GM19452 (cell line): ENCODE measurements around the gene PRPF38A.

ENCODE experiments used
- ATAC-seq: cut with Tn5 transposase; IDR thresholded peaks from one replicate; pipeline ENCODE4 v1.9.1; 2021; ENCODE audit not compliant: unreplicated experiment

The PRPF38A gene

DNA sequence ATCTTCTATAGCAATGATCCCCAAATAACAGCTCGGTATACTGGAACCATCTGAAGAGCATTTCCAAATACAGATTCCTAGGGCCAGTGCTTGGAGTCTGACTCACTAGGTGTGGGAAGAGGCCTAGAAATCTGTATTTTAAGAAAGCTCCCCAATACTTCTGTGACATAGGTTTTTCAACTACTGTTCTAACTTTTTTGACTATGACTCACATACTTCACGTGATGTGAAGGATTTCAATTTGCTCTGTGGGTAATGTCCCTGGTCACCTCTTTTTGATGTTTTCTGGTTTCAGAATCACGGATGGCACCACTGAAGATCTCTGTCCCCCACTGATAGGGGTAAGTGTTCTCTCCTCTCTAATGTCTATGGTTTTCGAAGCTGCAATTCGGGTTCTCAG, 11.2 kb upstream of the PRPF38A start:
- ATAC-seq = no peak

DNA sequence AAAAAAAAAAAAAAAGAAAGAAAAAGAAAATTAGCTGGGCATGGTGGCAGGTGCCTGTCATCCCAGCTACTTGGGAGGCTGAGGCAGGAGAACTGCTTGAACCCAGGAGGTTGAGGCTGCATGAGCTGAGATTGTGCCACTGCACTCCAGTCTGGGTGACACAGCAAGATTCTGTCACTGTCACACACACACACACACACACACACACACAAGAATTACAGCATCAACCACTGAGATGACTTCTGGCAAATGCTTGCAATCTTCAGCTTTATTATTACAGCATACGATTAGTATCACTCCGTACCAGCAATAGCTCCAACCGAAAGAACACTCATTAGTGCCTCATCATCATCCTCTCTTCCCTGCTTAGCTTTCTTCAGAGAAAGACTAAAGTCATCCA, 4.8 kb upstream of the PRPF38A start:
- ATAC-seq = no peak

DNA sequence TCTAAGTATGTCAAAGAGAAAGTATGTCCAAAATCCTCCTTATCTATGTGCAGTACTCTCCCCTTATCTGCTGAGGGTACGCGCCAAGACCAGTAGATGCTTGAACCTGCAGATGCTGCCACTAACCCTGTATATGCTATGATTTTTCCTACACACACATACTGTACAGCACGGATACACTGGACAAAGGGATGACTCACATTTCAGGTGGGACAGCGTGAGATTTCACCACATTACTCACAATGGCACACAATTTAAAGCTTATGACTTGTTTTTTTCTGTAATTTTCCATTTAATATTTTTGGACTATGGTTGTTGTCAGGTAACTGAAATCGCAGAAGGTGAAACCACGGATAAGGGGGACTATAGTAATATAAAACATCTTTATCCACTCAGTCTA, 4.3 kb upstream of the PRPF38A start:
- no peak for ATAC-seq

DNA sequence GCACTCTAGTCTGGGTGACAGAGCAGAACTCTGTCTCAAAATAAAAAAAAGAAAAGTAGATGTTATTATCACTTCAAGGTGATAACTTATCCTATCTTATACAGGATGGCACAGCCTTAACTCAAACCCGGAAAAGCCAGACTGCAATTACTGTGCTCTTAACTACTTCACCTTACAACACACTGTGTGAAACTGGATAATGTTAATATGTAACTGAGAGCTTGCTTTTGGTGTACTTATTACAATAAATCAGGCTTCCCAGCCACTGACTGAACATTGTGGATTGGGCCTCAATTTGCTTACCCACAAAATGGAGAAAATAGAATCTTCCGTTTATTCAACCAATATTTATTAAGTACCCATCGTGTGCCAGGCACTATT, 1.6 kb upstream of the PRPF38A start:
- ATAC-seq = no peak

DNA sequence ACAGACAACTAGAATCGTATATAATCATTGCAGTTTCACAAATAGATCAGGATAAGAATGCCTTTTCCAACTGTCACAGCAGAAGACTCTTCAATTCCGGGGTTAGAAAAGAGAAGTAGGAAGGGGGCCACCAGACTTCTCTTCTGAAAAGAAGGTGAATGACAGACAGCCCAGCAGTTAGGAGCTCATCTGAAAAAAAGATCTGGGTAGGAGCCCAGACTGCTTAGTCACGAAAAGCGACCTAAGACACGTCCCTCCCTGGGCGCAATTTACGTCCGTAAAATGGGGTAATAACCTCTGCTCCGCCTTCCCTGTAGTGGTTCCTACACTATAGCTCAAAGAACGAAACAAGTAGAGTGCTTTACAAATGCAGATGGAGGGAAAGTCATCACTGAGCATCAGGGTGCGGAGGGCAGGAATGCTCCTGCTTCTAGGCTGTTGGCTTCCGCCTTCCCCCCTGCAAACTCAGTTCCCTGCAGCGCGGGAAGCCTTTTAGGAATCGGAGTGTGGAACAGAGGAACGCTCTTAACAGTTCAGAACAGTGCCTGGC, 761 bp upstream of the PRPF38A start:
- ATAC-seq = peak; percentile 16

DNA sequence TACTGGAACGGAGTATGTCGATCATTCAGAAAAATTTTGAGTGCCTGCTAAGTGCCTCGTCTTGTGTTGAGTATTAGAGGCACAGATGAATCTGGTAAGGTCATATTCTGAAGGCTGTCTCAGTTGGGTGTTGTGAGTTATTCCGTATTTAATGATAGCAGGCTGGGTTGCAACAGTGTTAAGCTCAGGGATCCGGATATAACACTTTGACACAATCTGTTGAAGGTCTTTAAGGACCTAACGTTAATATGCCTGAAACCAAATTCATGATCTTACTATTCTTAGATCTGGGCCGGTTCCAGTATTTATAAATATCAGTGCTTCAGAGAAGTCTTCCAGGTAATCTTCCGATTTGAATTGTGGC, 555 bp downstream of the PRPF38A start:
- no peak for ATAC-seq

DNA sequence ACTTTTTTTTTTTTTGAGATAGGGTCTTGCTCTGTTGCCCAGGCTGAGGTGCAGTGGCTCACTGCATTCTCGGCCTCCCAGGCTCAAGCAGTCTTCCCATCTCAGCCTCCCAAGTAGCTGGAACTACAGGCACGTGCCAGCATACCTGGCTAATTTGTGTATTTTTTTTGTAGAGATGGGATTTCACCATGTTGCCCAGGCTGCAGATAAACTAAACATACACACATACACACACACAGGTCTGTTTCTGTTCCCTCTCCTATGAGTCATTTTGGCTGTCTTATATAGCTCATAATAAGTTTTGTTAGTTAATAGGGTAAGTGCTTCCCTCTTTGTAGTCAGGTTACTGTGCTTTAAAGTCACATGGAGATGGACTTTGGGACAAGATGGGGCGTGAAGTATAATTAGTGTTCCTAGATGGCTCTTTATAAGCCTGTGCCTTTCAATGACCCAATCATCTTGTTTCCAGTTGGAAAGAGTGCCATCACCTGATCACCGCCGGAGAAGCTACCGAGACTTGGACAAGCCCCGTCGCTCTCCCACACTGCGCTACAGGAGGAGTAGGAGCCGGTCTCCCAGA, 9.1 kb downstream of the PRPF38A start:
- ATAC-seq = no peak

DNA sequence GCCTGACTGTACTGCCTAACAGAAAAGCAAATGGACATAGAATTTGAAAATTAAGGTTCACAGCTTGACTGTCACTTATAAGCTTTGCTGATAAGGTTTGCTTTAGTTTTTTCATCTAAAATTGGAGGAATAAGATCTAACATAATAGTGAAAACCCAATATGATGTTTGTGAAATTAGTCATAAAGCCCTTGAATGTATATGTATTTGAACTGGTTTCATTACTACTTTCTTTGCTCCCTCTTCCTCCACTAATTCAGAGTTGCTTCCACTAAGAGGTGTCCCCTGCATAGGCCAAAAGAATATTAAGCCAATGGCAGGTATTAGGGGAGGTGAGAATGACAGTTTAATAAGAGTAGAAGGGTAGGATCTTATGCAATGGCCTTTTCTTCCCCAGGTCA, 10.5 kb downstream of the PRPF38A start:
- ATAC-seq = no peak

DNA sequence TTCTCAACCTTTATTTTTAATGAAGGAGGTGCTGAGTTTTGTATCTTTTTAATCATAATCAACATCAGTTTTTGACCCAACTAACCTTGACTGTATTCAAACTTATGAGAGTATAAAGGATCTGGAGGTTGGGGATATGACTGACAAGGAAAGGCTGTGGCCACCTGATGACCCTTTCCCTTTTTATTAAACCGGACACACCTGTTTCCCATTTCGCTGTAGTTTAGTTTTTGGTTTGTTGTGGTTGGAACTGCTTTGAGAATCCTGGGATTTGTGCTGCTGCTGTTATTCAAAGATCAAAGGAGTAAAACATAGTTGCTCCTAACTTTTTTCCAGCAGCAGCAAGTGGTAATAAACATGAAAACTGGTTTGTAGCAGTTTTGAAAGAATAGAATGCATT, 12.4 kb downstream of the PRPF38A start:
- ATAC-seq = no peak

DNA sequence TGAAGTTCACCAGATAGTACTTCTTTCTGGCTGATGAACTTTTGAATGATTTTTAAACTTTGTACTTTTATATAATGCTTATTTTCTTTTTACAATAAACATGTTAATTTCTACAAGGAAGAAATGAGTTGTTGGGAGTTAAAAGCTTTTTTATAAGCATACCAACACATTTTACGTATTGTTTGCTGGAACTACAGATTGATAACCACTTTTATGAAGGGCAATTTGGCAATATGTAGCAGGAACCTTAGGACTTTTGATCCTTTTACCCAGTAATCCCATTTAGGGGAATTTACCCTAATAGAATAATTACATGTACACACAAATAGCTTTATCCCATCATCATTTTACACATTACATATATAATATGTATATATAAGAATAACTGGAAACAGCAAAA, 16.3 kb downstream of the PRPF38A start:
- ATAC-seq = no peak

DNA sequence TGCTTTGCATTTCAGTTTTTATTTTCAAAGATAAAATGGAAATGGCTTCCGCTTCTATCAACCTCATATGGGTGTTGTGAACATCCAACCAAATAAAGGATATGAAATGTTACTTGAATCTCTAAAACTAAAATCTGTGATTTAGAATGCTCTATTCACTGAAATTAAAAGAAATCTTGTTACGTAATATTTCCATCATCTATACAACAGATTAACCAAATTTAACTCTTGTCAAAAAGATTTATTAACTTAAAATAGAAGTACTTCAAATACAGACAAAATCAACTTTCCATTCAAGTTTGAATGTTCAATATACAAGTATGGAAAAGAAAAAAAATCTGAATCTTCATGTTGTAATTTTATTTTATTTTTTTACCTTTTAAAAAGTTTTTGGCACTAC, 18.7 kb downstream of the PRPF38A start:
- ATAC-seq = no peak

DNA sequence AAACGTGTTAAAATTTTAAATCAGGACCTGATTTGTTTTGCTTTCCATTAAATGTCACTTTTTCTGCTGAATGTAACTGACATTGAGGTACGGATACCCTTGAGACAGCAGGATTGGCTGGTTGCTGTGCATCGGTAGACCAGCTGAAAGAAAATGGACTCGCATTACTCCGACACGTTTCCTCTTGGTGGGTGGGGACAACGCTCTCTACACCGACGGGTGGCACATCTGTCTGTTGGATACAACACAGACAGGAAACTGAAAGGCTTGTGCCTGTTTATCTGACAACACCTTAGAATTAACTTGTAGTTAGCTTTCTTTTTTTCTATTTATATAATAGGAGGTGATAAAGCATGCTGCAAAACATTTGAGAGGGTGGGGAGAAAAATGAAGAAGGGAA, 19.4 kb downstream of the PRPF38A start:
- ATAC-seq = no peak

DNA sequence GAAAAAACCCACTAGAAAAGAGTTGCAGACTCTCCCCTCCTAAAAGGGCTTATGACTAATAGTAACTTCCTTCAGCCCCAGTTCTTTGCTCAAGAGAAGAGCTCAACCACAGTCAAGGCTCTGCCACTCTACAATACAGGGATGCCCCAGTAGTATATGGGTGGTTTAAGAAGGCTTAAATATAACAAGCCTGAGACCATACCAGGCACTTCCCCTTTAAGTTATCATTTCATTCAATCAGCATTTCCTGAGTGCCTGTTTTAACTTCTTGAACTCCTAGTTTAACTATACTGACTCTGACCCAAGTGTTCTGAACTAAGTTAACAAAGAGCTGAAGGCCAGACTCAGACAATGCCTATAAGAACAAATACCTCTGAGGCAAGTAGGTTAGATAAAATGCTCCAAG, 19.8 kb downstream of the PRPF38A start:
- ATAC-seq = no peak

DNA sequence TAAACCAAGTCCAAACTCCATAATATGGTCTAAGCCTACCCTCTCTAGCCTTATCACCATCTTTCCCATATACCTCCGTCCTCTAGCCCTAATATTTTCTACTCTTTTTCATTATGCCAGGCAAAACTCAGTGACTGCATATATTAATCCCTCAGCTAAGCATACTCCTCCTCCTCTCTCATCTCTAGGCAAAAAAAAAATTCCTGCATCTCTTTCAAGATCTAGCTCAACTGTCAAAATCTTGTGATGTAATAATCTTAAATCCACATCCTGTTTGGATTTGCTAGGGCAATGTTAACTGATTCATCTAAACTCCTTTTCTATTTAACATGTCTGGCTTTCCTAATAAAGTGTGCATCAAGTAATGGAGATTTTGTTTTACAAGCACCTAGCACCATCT, 20.4 kb downstream of the PRPF38A start:
- ATAC-seq = no peak

DNA sequence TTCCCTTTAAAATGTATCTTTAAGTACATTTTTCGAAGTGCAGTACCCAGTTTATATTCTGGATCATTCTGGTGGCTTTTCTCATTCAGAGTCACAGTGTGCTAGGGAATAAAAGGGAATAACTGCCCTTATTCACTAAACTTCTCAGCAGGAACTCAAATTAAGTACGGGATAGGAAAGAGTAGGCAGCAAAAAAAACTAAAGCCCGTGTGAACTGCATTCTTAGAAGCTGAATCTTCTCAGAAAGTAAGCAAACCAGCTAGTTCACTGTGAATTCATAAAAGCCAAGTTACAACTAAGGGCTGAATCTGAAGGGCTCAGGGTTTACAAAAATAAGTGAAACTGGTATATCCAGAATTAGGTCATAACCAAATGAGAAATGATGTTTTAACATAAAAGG, 22.0 kb downstream of the PRPF38A start:
- no peak for ATAC-seq

DNA sequence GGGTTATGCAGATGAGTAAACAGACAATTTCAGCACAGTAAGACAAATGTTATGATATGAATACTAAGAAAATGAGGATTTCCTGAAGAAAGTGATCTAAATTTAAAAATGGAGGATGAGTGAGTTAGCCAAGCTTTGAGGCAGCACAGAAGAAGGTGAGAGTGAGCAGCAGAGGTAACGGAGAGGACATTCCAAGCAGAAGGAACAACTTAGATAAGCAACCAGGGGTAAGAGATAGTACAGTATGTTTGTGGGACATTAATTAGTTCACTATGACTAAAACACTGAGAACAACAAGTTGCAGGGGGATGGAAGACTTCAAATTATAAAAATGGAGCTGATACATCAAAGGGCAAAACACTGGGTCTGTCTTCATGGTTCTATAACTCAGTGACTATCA, 22.8 kb downstream of the PRPF38A start:
- no peak for ATAC-seq

DNA sequence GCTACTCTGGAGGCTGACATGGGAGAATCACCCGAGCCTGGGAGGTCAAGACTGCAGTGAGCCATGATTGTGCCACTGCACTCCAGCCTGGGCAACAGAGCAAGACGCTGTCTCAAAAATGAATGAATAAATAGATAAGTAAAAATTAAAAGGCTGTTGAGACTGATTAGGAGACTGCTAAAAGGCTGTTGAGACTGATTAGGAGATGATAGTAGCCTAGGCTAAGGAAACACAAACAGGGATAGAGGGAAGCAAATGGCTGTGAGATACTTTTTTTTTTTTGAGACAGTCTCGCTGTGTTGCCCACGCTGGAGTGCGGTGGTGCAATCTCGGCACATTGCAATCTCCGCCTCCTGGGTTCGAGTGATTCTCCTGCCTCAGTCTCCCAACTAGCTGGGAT, 28.4 kb downstream of the PRPF38A start:
- ATAC-seq = no peak

DNA sequence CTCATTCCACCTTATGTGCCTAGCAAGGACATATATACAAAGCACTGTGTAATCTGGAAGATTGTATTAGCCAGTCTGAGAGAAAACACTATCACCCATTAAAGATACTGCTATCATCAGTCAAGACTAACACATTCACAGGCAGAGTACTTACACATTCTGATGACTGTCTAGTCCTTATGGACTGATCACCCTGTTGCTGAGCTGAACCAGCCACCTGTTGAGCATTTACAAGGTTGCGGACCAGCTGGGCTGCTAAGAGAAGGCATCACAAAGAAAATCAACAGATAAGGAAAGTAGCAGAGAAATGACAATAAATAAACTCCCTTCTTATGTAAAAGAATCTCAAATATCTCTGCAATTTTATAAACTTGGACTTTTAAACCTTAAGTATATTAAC, 30.8 kb downstream of the PRPF38A start:
- no peak for ATAC-seq

DNA sequence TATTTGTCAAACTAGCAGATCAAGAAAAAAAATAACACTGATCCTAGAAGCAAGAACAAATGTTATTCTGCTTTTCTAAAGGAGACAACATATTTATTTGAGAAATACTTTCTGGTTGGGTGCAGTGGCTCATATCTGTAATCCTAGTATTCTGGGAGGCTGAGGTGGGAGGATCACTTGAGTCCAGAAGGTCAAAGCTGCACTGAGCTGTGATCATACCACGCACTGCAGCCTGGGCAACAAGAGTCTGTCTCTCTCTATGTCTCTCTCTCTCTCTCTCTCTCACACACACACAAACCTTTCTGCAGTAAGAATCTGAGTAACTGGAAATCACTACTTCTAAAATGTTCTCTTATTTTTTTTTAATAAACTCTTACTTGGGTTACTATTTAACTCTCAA, 31.2 kb downstream of the PRPF38A start:
- no peak for ATAC-seq

DNA sequence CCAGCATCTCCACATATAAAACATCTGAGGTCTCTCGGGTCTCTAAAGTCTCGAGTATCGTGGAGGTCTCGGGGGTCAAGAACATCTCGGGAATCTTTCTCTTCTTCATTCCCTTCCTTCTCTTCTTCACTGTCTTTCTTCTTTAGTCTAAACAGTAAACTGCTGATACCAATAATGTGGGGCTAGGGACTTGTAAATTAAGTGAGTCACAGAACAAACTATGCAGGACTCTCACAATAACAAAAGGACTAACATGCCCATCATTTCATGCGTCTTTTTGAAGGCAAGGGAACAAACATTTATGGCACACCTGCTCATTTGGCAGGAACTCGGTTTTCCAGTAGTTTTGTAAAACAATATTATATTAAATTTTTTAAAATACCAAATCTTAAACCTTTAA, 32.4 kb downstream of the PRPF38A start:
- no peak for ATAC-seq

DNA sequence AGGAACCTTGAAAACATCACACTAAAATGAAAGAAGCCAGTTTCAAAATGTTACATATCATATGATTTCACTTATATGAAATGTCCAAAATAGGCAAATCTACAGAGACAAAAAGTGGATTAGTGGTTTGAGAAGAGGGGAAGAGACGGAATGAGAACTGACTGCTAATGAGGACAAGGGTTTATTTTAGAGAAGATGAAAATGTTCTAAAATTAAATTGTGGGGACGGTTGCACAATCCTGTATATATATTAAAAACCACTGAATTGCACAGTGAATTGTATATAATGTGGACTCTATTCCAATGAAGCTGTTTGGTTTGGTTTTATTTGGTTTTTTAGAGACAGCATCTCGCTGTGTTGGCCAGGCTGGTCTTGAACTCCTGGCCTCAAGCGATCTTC, 35.6 kb downstream of the PRPF38A start:
- no peak for ATAC-seq

DNA sequence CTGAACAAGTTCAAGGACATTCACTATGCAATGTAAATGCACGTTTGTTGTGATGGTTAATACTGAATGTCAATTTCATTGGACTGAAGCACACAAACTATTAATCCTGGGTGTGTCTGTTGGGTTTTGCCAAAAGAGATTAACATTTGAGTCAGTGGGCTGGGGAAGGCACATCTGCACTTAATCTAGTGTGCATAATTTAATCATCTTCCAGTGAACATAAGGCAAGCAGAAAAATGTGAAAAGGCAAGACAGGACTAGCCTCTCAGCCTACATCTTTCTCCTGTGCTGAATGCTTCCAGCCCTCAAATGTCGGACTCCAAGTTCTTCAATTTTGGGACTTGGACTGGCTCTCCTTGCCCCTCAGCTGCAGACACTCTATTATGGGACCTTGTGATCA, 40.1 kb downstream of the PRPF38A start:
- no peak for ATAC-seq

DNA sequence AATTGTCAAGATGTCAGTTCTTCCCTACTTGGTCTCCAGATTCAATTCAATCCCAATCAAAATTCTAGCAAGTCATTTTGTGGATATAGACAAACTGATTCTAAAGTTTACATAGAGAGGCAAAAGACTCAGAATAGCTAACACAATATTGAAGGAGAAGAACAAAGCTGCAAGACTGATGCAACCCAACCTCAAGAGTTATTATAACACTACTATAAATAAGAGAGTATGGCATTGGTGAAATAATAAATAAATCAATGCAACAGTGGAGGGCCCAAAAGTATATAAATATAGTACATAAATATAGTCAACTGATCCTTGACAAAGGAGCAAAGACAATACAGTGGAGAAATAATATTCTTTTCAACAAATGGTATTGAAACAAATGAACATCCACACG, 49.7 kb downstream of the PRPF38A start:
- ATAC-seq = no peak

DNA sequence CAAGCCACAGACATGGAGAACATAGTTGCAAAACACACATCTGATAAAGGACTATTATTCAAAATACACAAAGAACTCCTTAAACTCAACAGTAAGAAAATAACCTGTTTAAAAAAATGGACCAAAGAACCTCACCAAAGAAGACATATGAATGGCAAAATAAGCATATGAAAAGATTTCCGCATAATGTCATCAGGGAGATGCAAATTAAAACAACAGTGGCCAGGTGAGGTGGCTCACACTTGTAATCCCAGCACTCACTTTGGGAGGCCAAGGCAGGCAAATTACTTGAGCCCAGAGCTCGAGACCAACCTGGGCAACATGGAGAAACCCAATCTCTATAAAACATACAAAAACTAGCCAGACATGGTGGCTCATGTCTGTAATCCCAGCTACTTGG, 50.4 kb downstream of the PRPF38A start:
- ATAC-seq = no peak
